ENCODE results near the gene FREM2.

DNA sequence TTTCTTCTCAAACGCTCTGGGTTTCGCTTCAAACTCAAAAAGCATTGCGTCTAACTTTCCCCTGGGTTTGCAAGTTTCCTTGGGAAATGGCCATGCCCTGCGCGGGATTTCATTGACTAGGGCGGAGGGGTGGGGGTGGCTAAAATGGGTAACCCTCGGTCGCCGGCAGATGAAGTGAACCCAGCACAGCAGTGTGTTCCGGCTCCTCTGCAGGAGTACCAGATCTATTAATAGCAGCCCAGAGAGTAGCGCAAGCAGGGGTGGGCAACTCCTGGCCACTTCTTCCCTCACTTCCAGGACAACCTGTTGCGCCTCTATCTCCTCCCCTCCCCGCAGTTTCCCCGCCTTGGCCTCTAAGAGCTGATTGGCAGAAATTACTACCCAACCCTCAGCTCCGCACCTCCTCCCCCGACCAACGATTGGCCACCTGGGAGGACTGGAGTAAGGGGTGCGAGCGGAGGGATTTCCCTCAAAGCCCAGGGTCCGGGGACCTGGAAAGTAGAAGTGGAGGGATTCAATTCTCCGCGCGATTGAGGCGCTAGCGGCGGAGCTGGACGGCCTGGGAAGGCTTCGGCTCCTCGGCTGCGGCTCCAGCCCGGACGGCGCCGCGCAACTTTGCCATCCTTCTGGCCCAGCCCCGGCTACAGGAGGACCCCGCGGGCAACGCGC, at the start of gene FREM2:
- TF ChIP-seq, protein P1, sequence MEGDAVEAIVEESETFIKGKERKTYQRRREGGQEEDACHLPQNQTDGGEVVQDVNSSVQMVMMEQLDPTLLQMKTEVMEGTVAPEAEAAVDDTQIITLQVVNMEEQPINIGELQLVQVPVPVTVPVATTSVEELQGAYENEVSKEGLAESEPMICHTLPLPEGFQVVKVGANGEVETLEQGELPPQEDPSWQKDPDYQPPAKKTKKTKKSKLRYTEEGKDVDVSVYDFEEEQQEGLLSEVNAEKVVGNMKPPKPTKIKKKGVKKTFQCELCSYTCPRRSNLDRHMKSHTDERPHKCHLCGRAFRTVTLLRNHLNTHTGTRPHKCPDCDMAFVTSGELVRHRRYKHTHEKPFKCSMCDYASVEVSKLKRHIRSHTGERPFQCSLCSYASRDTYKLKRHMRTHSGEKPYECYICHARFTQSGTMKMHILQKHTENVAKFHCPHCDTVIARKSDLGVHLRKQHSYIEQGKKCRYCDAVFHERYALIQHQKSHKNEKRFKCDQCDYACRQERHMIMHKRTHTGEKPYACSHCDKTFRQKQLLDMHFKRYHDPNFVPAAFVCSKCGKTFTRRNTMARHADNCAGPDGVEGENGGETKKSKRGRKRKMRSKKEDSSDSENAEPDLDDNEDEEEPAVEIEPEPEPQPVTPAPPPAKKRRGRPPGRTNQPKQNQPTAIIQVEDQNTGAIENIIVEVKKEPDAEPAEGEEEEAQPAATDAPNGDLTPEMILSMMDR (IDR thresholded peaks at IDR 0.05), result no peak
- TF ChIP-seq POLR2A (IDR thresholded peaks at IDR 0.05), result no peak
